Daoy (cell line): ENCODE results near the gene TMEM45A. TPM values are rescaled to one million over a fixed set of nuclear protein-coding genes. Genes with fewer than 3 reads are reported as not detected.
"Not testable (repeated sequence)": the region's sequence is repeated elsewhere in the genome, so short reads cannot be mapped to it uniquely, and the experiment has no call there.

Experiments
- DNase-seq: peaks from one replicate; pipeline ENCODE4 v3.0.0-alpha.2; 2015; ENCODE audit warnings: low read depth
- total RNA-seq: library from RNA; depleted of rRNA; stranded (reverse); fragments of >200 nt; shearing (Covaris generic); gene quantifications from 2 replicates; pipeline ENCODE4 v1.2.3, GENCODE V29; 2014; rRNA removed

Gene TMEM45A, protein sequence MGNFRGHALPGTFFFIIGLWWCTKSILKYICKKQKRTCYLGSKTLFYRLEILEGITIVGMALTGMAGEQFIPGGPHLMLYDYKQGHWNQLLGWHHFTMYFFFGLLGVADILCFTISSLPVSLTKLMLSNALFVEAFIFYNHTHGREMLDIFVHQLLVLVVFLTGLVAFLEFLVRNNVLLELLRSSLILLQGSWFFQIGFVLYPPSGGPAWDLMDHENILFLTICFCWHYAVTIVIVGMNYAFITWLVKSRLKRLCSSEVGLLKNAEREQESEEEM
- 24.5 and 26.9 TPM in 2 replicates for total RNA-seq

DNA sequence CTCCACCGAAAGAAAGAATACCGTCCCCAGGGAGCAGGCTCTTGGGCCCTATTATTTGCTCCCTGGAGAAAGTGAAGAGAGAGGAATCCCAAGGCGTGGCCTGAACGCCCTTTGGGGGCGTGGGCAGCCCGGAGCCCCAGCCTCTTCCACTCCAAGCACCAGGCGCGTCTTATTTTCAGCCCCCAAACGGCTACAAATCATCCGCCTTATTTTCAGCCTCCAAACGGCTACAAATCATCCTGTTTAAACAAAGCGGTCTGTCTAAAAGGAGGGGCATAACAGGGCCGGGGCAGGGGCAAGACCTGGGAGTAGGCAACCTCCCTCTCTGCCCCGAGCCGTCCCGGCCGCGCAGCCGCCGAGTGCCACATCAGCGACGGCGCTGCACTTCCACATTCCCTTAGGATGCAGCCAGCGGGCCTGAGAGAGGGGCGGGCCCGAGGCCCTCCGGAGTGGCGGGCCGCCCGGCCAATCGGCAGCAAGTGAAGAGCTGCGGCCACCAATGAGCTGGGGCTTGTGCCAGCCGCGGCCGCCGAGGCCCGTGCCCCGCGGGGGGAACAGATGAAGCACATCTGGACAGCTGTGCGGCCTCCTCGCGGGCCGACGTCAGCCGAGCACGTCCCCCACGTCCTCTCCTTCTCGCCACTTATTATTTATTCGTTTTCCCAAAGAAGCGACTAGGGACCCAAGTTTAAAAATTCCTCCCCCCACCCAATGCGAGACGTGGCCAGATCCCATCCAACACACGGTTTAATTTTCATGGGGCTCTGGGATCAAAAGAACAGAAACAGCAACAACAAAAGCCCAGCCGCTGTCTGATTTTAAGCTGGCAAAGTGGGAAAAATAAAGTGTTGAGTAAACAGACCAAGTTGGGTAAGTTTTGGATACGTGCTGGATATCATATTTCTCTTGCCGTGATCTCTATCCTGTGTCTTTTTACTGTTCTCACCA is at the start of gene TMEM45A:
Gene TMEM45A (plus strand): TSS at position 561 of the 948 bp plus-strand sequence. CDS start 62,593 bp downstream, outside the sequence.
- DNase-seq = peak; percentile 98

DNA sequence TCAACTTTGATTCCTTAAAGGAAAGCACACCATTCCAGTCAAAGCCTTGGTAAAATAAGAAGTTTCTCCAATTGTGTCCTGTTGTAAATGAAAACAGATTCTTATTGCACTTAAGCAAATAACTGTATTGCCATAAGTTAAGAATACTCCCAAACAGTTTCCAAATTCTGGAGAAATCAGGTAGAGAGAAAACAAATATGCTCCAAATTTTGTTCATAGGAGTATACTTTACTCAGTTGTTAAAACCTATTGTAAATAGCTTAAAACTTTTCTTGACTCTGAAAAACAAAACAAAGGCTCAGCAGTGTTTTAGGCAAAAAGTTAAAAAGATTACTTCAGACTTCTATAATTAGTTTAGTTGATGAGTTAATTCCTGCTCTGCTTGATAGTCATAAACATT is 48.7 kb upstream of the TMEM45A start:
- no peak for DNase-seq

DNA sequence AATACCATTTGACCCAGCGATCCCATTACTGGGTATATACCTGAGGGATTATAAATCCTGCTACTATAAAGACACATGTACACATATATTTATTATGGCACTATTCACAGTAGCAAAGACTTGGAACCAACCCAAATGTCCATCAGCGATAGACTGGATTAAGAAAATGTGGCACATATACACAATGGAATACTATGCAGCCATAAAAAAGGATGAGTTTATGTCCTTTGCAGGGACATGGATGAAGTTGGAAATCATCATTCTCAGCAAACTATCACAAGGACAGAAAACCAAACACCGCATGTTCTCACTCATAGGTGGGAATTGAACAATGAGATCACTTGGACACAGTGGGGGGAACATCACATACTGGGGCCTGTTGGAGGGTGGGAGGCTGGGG is 45.4 kb upstream of the TMEM45A start:
- DNase-seq = not testable (repeated sequence)

DNA sequence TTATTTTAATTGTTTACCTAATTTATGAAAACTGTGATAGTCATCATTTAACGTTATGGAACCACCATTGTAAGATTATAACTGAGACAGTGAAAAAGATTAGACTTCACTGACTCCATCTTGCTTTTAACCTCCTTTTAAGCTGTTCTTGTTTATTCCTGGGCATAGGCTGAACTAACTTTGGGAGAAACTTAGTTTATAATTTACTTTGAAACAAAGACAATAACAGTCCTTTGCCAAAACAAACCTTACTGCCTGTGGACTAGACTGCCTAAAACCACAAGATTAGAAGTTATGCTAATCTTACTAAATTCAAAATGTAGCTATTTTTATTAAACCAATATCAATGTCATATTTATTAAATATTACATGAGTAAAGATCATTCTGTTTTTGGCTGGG is 44.3 kb upstream of the TMEM45A start:
- DNase-seq = no peak

DNA sequence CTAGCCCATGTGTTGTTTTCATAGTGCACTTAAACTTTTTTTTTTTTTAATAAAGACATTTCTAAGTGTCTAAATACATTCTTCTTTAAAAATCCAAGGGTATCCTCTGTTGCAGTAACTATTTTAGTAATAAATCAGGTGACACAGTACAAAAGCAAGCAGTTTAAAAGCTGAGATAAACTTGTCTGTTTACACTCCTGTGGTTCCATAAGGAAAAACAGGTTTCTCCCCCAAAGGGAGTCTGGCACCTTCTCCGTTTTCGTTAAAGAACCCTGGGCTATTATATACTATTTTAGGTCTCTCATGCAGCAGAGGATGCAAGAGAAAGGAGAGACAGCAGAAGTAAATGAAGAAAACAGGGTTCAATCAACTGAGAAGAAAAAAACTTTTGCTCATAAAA is 43.2 kb upstream of the TMEM45A start:
- no peak for DNase-seq

DNA sequence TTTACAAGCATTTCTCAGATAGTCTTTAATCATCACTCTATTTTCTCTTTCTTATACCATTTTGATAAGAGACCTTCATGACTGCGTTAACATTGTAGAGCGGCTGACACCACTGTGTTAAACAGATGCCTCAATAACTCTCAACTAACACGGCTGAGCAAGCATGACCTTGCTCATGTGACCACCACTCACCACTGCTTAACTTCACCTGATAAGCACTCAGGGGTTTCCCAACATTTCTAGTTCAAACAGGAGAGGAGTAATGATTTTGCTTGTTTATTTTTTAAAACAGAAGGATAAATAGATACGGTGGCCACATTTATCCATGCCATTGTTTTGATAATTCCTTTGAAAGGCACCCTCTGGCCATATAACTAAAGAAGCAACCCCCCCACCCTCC is 37.7 kb upstream of the TMEM45A start:
- DNase-seq = no peak

DNA sequence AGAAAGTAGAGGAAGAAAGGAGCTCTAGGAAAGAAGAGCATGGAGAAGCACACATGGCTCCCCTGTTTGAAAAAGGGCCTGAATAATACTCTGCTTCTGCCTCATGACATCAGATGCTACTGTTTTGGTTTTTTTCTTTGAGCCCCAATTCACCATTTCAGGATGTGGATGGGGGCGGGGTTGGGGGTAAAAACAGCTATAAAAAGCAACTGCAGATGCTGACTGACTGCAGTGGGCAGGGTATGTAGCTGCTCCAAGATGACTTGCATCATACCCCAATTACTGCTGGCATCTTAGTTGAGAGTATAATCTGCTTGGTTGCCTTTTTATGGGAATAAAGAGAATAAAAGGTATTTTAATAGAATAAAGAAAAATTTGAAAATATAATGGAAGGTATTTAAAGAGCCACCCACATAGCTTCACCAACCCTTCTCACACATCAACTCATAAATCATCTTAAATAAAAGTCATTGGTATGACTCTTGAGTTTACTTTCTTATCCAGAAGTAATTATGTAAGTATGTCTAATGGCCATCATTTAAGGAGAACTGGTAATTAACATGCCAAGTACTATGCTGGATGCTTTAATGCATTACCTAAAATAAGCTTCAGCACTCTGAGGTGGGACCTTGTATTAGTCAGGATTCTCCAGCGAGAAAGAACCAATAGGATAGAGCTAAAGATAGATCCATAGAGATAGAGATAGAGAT is 36.4 kb upstream of the TMEM45A start:
- DNase-seq = no peak

DNA sequence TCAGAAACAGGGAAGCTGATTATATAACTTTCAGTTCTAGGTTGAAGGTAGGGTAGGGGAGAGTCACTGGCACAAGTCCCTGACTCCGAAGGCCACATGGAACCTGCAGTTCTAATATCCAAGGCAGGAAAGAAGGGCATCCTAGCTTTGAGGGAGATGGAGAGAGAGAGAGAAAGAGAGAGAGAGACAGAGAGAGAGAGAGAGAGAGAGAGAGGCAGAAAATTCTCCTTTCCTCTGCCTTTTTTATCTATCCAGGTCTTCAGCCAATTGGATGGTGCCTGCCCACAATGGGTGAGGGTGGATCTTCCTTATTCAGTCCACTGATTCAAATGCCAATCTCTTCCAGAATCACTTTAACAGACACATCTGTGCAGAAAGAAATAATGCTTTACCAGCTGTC is 35.7 kb upstream of the TMEM45A start:
- DNase-seq = no peak

DNA sequence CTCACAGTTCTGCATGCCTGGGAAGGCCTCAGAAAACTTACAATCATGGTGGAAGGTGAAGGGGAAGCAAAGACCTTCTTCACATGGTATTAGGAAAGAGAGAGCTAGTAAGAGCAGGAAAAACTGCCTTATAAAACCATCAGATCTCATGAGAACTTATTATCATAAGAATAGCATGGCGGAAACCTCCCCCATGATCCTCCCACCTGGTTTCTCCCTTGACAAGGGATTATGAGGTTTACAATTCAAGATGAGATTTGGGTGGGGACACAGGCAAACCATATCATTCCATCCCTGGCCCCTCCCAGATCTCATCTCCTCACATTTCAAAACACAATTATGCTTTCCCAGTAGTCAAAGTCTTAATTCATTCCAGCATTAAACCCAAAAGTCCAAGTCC is 34.6 kb upstream of the TMEM45A start:
- no peak for DNase-seq

DNA sequence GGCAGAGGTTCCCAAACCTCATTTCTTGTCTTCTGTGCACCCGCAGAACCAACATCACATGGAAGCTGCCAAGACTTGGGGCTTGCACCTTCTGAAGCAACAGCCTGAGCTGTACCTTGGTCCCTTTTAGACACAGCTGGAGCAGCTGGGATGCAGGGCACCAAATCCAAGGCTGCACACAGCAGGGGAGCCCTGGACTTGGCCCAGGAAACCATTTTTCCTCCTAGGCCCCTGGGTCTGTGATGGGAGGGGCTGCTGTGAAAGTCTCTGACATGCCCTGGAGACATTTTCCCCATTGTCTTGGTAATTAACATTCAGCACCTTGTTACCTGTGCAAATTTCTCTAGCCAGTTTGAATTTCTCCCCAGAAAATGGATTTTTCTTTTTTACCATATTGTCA is 33.6 kb upstream of the TMEM45A start:
- DNase-seq = no peak

DNA sequence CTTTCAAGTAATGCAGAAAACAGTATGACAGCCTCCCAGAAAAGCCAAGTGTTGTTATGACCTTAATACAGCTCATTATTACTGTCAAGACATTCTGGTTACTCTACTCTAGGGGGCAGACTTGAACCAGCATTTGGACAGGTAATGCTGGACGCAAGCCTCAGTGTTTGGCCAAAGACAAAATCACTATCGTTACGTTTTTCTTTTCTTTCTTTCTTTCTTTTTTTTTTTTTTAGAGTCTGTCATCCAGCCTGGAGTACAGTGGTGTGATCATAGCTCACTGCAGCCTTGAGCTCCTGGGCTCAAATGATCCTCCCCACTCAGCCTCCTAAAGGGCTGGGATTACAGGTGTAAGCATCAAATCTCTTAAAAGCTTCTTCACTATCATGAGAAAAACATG is 29.4 kb upstream of the TMEM45A start:
- peak; percentile 68 for DNase-seq

DNA sequence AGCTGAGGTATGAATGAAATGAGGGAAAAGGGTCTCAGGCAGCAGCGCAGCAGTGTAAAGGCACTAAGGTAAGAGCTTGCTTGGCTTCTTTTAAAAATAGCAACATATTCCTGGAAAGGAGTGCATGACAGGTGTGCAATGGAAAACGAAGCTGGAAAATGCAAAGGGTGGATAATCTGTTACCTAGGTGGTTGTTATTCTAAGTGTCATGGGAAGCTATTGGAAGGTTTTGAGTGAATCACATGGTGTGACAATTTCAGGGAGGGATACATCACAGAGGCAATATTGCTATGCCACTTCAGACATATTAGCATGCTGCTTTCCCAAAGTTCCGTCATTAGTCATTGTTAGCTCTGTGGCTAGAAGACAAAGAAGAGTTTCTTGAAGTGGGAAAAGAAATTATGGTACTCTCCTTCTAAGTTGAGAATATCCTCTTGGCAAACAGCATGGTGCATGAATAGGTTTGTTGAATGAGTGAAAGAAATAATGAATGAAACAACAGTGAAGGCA is 28.7 kb upstream of the TMEM45A start:
- no peak for DNase-seq

DNA sequence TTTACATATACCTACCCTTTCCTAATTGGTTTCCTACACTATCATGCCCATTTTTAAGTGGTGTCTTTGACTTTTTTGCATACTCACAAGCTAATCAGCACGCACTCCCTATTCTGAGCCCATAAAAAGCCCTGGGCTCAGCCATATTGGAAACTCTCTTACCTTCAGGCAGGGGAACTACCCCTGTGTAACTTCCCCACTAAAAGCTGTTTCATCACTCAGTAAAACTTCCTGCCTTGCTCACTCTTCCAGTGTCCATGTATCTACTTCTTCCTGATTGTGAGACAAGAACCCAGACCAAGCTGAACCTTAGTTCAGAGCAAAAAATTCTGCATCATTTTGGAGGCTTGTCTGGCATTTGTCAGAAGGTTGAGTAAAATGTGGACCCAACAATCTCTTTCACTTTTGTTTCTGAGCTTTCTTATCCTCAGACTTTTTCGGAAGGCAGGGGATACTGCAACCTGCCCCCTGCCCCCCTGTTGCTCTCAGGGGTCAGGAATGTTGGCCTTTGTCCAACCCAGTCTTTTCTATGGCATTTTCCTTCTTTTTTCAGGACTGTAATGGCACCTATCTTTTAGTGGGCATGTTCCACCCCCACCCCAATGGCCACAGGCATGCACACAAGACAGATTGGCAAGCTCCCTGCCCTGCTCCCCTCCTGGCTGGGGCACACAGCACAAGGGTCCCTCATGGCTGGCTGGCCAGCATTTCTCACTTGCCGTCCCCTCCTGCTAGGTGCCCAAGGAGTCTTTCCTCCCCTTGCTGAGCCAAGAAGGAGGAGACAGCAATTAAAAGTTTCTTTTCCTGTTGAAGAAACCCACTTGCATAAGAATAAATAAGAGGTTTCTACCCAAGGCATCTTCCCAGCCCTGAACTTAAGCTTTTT is 26.3 kb upstream of the TMEM45A start:
- DNase-seq = no peak

DNA sequence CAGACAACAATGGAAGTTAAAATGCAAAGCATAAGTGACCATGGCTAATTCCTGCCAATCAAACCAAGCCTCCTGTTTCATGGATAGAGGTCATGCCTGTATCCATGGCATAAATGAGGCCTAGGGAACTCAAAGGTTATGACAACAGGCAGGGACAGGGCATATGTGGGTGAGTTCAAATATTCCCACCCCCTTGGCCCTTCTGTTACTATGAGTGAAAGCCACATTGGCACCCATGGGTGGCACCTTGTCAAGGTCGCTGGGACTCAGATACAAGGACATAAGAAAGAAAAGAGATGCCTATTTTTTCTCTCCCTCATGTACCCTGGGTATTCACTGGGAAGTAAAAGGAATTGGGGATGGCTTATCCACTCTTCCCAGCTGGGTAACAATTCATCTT is 25.3 kb upstream of the TMEM45A start:
- DNase-seq = no peak

DNA sequence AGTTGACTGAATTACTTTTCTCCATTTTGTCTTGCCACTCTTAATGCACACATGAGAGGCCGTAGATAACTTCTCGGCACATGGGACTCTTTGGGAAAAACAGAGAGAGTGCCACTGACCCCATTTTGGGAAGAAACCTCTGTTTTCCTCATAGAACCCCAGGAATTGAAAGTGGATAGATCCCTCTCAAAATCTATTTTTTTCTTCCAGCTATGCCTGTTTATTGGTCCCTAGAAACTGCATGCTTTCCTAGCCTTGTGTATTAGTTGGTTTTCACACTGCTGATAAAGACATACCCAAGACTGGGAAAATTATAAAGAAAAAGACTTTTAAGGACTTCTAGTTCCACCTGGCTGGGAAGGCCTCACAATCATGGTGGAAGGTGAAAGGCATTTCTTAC is 23.7 kb upstream of the TMEM45A start:
- DNase-seq = no peak

DNA sequence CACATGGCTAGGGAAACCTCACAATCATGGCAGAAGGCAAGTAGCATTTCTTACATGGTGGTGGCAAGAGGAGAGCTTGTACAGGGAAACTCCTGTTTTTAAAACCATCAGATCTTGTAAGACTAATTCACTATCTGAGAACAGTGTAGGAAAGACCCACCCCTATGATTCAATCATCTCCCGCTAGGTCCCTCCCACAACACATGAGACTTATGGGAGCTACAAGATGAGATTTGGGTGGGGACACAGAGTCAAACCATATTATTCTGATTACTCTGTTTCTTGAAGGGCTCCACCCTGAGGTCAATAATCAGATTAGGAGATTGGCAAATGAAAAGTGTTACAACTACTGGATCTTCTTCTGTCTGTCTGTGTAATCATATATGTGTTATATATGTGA is 21.5 kb upstream of the TMEM45A start:
- no peak for DNase-seq

DNA sequence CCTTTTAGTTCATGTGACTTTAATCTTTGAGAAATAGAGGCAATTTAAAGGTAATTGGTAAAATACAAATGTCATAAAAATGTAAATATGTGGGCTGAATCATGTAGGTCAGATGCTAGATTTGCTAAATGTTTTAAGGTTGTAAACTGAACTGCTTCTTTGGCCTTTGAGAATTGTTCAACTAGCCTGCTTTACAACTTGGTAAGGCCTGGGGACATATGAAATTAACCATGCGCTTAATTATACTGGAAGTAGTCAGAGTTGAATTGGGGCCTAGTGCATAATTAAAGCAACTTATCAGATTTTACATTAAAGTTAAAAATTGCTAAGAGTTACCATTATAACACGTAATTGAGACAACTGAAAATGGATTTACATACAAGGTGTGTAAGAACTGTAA is 21.0 kb upstream of the TMEM45A start:
- no peak for DNase-seq

DNA sequence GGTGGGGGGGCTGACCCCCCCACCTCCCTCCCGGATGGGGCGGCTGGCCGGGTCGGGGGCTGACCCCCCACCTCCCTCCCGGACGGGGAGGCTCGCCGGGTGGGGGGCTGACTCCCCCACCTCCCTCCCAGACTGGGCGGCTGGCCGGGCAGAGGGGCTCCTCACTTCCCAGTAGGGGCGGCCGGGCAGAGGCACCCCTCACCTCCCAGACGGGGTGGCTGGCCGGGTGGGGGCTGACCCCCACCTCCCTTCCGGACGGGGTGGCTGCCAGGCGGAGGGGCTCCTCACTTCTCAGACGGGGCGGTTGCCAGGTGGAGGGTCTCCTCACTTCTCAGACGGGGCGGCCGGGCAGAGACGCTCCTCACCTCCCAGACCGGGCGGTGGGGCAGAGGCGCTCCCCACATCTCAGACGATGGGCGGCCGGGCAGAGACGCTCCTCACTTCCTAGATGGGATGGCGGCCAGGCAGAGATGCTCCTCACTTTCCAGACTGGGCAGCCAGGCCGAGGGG is 14.5 kb upstream of the TMEM45A start:
- DNase-seq = not testable (repeated sequence)

DNA sequence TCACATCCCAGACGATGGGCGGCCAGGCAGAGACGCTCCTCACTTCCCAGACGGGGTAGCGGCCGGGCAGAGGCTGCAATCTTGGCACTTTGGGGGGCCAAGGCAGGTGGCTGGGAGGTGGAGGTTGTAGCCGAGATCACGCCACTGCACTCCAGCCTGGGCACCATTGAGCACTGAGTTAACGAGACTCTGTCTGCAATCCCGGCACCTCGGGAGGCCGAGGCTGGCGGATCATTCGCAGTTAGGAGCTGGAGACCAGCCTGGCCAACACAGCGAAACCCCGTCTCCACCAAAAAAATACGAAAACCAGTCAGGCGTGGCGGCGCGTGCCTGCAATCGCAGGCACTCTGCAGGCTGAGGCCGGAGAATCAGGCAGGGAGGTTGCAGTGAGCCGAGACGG is 13.9 kb upstream of the TMEM45A start:
- DNase-seq = not testable (repeated sequence)

DNA sequence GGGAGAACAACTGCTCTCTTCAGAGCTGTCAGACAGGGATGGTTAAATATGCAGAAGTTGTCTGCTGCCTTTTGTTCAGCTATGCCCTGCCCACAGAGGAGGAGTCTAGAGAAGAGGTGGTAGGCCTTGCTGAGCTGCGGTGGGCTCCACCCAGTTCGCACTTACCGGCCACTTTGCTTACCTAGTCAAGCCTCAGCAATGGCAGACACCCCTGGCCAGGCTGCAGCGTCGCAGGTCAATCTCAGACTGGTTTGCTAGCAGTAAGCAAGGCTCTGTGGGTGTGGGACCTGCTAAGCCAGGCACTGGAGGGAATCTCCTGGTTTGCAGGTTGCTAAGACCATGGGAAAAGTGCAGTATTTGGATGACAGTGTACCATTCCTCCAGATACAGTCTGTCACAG is 12.3 kb upstream of the TMEM45A start:
- DNase-seq = no peak

DNA sequence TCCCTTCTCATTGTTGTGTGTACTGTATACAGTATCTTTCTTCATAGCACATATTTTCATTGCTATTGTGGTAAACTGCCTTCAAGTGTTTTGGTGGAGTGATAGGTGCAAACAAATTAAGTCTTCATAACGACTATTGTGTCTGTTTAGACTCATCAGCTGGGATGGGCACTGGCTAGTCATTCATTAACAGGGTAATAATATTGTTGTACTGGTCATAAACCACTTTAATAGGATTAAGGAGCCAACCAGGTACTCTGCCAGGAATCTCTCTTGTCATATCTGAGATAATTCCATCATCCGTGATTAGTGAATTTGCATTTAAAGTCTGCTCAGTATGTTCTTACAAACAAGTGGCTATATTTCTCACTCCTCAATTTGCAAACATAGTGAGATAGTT is 10.2 kb upstream of the TMEM45A start:
- DNase-seq = no peak
